ENCODE data around the gene UGGT1.

- no peak for TF ChIP-seq CTCF (IDR thresholded peaks at IDR 0.05)
- no peak for TF ChIP-seq POLR2A (IDR thresholded peaks at IDR 0.05)
Measured at GRCh38 chr2:128236491-128237035, 145.6 kb downstream of the UGGT1 start.

Data from lower leg skin (tissue), 3 donors.